Gastrocnemius medialis (tissue), 4 donors: ENCODE results near the gene XPOT. TPM values are rescaled to one million over a fixed set of nuclear protein-coding genes. Genes with fewer than 3 reads are reported as not detected.

Source experiments
- ATAC-seq, 2 donors: fragments of 150-250 bp; one replicate each; pipeline ENCODE4 v1.9.1; 2016
- DNase-seq, 2 donors: peaks; one replicate each; pipeline ENCODE4 v3.0.0-alpha.2; 2019
- H3K27ac ChIP-seq, 4 donors: fragments of 200-600 bp; sonication (generic); 1 replicate in 1 of 4; 2 replicates in 3 of 4; pipeline ENCODE4 v1.5.1; 2016 to 2018; ENCODE audit warnings: mild to moderate bottlenecking in 2 of 4, moderate library complexity in 1 of 4
- H3K27me3 ChIP-seq, 3 donors: fragments of 200-600 bp; sonication (generic) in 2 of 3; 1 replicate in 1 of 3; 2 replicates in 2 of 3; pipeline versions ENCODE4 v1.5.1 to v1.6.0; 2016 to 2019; ENCODE audit warnings: mild to moderate bottlenecking in 1 of 3, moderate library complexity in 1 of 3
- H3K36me3 ChIP-seq, 2 donors: fragments of 200-600 bp; sonication (generic) in 1 of 2; one replicate each; pipeline ENCODE4 v1.5.1; 2017 to 2018
- H3K4me1 ChIP-seq, 2 donors: fragments of 200-600 bp; sonication (generic) in 1 of 2; one replicate each; pipeline ENCODE4 v1.5.1; 2016 to 2017; ENCODE audit warnings: mild to moderate bottlenecking in 2 of 2
- H3K4me3 ChIP-seq, 4 donors: fragments of 200-600 bp; sonication (generic) in 3 of 4; 1 replicate in 1 of 4; 2 replicates in 3 of 4; pipeline ENCODE4 v1.5.1; 2016 to 2019; ENCODE audit warnings: mild to moderate bottlenecking in 2 of 4
- H3K9me3 ChIP-seq, 3 donors: fragments of 200-600 bp; sonication (generic) in 2 of 3; 1 replicate in 1 of 3; 2 replicates in 2 of 3; pipeline ENCODE4 v1.5.1; 2016 to 2019
- CTCF ChIP-seq, 5 experiments: fragments of 450-650 bp in 3 of 5; fragments of 200-600 bp in 2 of 5; sonication (generic) in 2 of 5; IDR thresholded peaks in 4 of 5; conservative IDR thresholded peaks in 1 of 5; 1 replicate in 4 of 5; 2 replicates in 1 of 5; pipeline ENCODE4 v1.5.1; 2016 to 2019; ENCODE audit warnings: antibody characterized with exemption in 5 of 5, mild to moderate bottlenecking in 3 of 5, moderate library complexity in 3 of 5
- POLR2A ChIP-seq, 2 donors: fragments of 450-650 bp; IDR thresholded peaks; one replicate each; pipeline ENCODE4 v1.6.1; 2017; ENCODE audit warnings: antibody characterized with exemption in 2 of 2, mild to moderate bottlenecking in 2 of 2, moderate library complexity in 2 of 2
- in situ Hi-C, 4 donors: fragments of 200-750 bp; cut with MboI; loops; one replicate each; pipeline versions ENCODE4 v1.15.0 to v1.8.0; 2017; ENCODE audit warnings: low sequenced_read_pairs in 4 of 4
- intact Hi-C: fragments of 100-400 bp; cut with DNase I; formaldehyde crosslinking; loops from one replicate; pipeline ENCODE4 v1.15.1; 2023; ENCODE audit warnings: low total_unique reads
- total RNA-seq, 4 donors: library from RNA; depleted of rRNA; stranded (reverse); fragments of >200 nt; gene quantifications; one replicate each; pipeline versions ENCODE4 v1.1.0 to v1.2.3, GENCODE V29; 2016

Gene XPOT
- total RNA-seq, 4 donors from 2014 or later = 21.1 to 27.1 (median 25.1) TPM

GRCh38 chr12:64412459-64412858 is 8.3 kb downstream of the XPOT start:
- H3K4me1 ChIP-seq = peaks cover 3% of the 10 kb centered on the region in 2 donors
- in situ Hi-C loops (loop anchor here in 1 of 4 donors (10.0 kb wide), 1 partner anchor 82 kb away; no protein-coding TSS in a partner anchor), intact Hi-C loops (loop anchor here (10.0 kb wide), 1 partner anchor 82 kb away; no protein-coding TSS in a partner anchor)
- no peak for DNase-seq
- H3K27me3 ChIP-seq = no peaks in the 10 kb centered on the region
- ATAC-seq = no peak
- H3K9me3 ChIP-seq = no peaks in the 10 kb centered on the region
- TF ChIP-seq CTCF (IDR thresholded peaks at IDR 0.05 in 4 of 5, conservative IDR thresholded peaks at IDR 0.05 in 1 of 5) (no peak), POLR2A (IDR thresholded peaks at IDR 0.05) (no peak)
- no peak overlapping the region for H3K27ac ChIP-seq
- no peak overlapping the region for H3K4me3 ChIP-seq
- H3K36me3 ChIP-seq = peaks cover 3 to 82% of the 10 kb centered on the region in 2 donors

- Histone ChIP-seq H3K27ac (no peak overlapping the region), H3K9me3 (no peaks in the 10 kb centered on the region), H3K4me3 (no peak overlapping the region), H3K4me1 (no peaks in the 10 kb centered on the region), H3K27me3 (no peaks in the 10 kb centered on the region), H3K36me3 (peaks cover 3 to 95% of the 10 kb centered on the region in 2 donors)
- no peak for ATAC-seq
- TF ChIP-seq CTCF (IDR thresholded peaks at IDR 0.05 in 4 of 5, conservative IDR thresholded peaks at IDR 0.05 in 1 of 5) (no peak), POLR2A (IDR thresholded peaks at IDR 0.05) (no peak)
- in situ Hi-C loops = loop anchor here in 1 of 4 donors (10.0 kb wide), 1 partner anchor 81 kb away; no protein-coding TSS in a partner anchor
- intact Hi-C loops = loop anchor here (10.0 kb wide), 1 partner anchor 81 kb away; no protein-coding TSS in a partner anchor
- DNase-seq = no peak
Observed at GRCh38 chr12:64413884-64414283, 9.7 kb downstream of the XPOT start.

- H3K9me3 ChIP-seq = no peaks in the 10 kb centered on the region
- in situ Hi-C loops = loop anchor here in 1 of 4 donors (10.0 kb wide), 1 partner anchor 77 kb away; no protein-coding TSS in a partner anchor
- intact Hi-C loops = loop anchor here (10.0 kb wide), 1 partner anchor 77 kb away; no protein-coding TSS in a partner anchor
- H3K4me3 ChIP-seq = no peak overlapping the region
- TF ChIP-seq CTCF (IDR thresholded peaks at IDR 0.05 in 4 of 5, conservative IDR thresholded peaks at IDR 0.05 in 1 of 5) = no peak
- no peak for TF ChIP-seq POLR2A (IDR thresholded peaks at IDR 0.05)
- ATAC-seq (no peak), DNase-seq (no peak)
- no peak overlapping the region for H3K27ac ChIP-seq
- H3K27me3 ChIP-seq = no peaks in the 10 kb centered on the region
- H3K36me3 ChIP-seq = peaks cover 3 to 95% of the 10 kb centered on the region in 2 donors
- no peaks in the 10 kb centered on the region for H3K4me1 ChIP-seq
Observed at GRCh38 chr12:64418209-64418608, 14.0 kb downstream of the XPOT start.

GRCh38 chr12:64419696-64420095 is 15.5 kb downstream of the XPOT start:
- no peak overlapping the region for H3K4me3 ChIP-seq
- H3K27ac ChIP-seq = no peak overlapping the region
- no peaks in the 10 kb centered on the region for H3K27me3 ChIP-seq
- DNase-seq (no peak), ATAC-seq (no peak)
- no peaks in the 10 kb centered on the region for H3K9me3 ChIP-seq
- no peaks in the 10 kb centered on the region for H3K4me1 ChIP-seq
- peaks cover 3 to 96% of the 10 kb centered on the region in 2 donors for H3K36me3 ChIP-seq
- TF ChIP-seq CTCF (IDR thresholded peaks at IDR 0.05 in 4 of 5, conservative IDR thresholded peaks at IDR 0.05 in 1 of 5) (no peak), POLR2A (IDR thresholded peaks at IDR 0.05) (no peak)
- intact Hi-C loops (loop anchor here (10.0 kb wide), 1 partner anchor 75 kb away; no protein-coding TSS in a partner anchor), in situ Hi-C loops (loop anchor here in 1 of 4 donors (10.0 kb wide), 1 partner anchor 75 kb away; no protein-coding TSS in a partner anchor)
